Activated naive CD4-positive, alpha-beta T cell (primary cell): ENCODE results near the gene SEC16A.

Experiments
- DNase-seq, 4 experiments: peaks; one replicate each; lab custom pipeline; 2025; lab: John Stamatoyannopoulos, UW

The SEC16A gene

GRCh38 chr9:136519263-136520052 is 36.6 kb upstream of the SEC16A start:
- DNase-seq, result no peak

- DNase-seq, result no peak
Measured at GRCh38 chr9:136518623-136519022, 35.8 kb upstream of the SEC16A start.

GRCh38 chr9:136517950-136518349 is 35.1 kb upstream of the SEC16A start:
- DNase-seq, result no peak

- DNase-seq, result no peak
Measured at GRCh38 chr9:136517012-136517743, 34.3 kb upstream of the SEC16A start.

GRCh38 chr9:136516191-136516654 is 33.4 kb upstream of the SEC16A start:
- DNase-seq, result no peak

GRCh38 chr9:136515276-136515675 is 32.4 kb upstream of the SEC16A start:
- DNase-seq, result no peak

GRCh38 chr9:136514022-136514714 is 31.3 kb upstream of the SEC16A start:
- DNase-seq, result no peak

GRCh38 chr9:136513191-136513590 is 30.4 kb upstream of the SEC16A start:
- DNase-seq, result no peak

- DNase-seq, result peak in 2 of 4 experiments; percentile 27 to 29
Measured at GRCh38 chr9:136512651-136513071, 29.8 kb upstream of the SEC16A start.

- DNase-seq, result no peak
Measured at GRCh38 chr9:136511670-136512592, 29.1 kb upstream of the SEC16A start.

GRCh38 chr9:136511144-136511669 is 28.4 kb upstream of the SEC16A start:
- no peak for DNase-seq

- no peak for DNase-seq
Measured at GRCh38 chr9:136510561-136510960, 27.7 kb upstream of the SEC16A start.

GRCh38 chr9:136509549-136509948 is 26.7 kb upstream of the SEC16A start:
- no peak for DNase-seq

GRCh38 chr9:136508729-136509500 is 26.1 kb upstream of the SEC16A start:
- no peak for DNase-seq

GRCh38 chr9:136507992-136508375 is 25.1 kb upstream of the SEC16A start:
- DNase-seq, result no peak

GRCh38 chr9:136507221-136507991 is 24.6 kb upstream of the SEC16A start:
- no peak for DNase-seq

- no peak for DNase-seq
Measured at GRCh38 chr9:136506425-136506824, 23.6 kb upstream of the SEC16A start.

- DNase-seq, result no peak
Measured at GRCh38 chr9:136505406-136506403, 22.9 kb upstream of the SEC16A start.
